ENCODE measurements around the gene INPP5D. TPM values are rescaled to one million over a fixed set of nuclear protein-coding genes. Genes with fewer than 3 reads are reported as not detected.

The INPP5D gene
- total and polyA plus RNA-seq, 5 donors from 2014 or later = 56.9 to 278 (median 69.9) TPM

Other genes starting within 250 kb of the INPP5D start
- 1.3 TPM for gene SNORC, start 190.1 kb upstream of the INPP5D start, total RNA-seq
- under 1 TPM in 2 of 4 donors, not detected in 2; 0.10 to 0.15 TPM for gene SNORC, start 190.1 kb upstream of the INPP5D start, polyA plus RNA-seq
- gene NGEF, start 47.1 kb upstream of the INPP5D start, total RNA-seq = not detected
- gene NGEF, start 47.1 kb upstream of the INPP5D start, polyA plus RNA-seq = under 1 TPM in 1 of 4 donors, not detected in 3; 0.21 TPM
- gene NEU2, start 27.7 kb upstream of the INPP5D start, total RNA-seq = not detected
- not detected for gene NEU2, start 27.7 kb upstream of the INPP5D start, polyA plus RNA-seq
- gene ATG16L1, start 191.3 kb downstream of the INPP5D start, total RNA-seq = 125 TPM
- gene ATG16L1, start 191.3 kb downstream of the INPP5D start, polyA plus RNA-seq = 10 to 100 TPM; 15.2 to 23.5 (median 19.0) TPM
- gene SAG, start 247.5 kb downstream of the INPP5D start, total RNA-seq = 1.7 TPM
- gene SAG, start 247.5 kb downstream of the INPP5D start, polyA plus RNA-seq = not detected